GM23338 (cell line): ENCODE data around the gene LYPLAL1.

ENCODE experiments used
- CTCF ChIP-seq, 2 experiments: fragments of 200-600 bp in 1 of 2; sonication (generic) in 1 of 2; conservative IDR thresholded peaks; 2 replicates each; pipeline versions ENCODE4 v1.5.1 to v1.6.1; 2016 to 2017; ENCODE audit warnings: antibody characterized with exemption in 2 of 2, low read depth in 2 of 2, mild to moderate bottlenecking in 2 of 2, moderate library complexity in 1 of 2
- EZH2 ChIP-seq: fragments of 200-600 bp; sonication (generic); IDR thresholded peaks from one replicate; pipeline ENCODE4 v1.8.0; 2017; ENCODE audit warnings: antibody characterized with exemption, mild to moderate bottlenecking, low read depth; ENCODE audit not compliant: unreplicated experiment
- EZH2phosphoT487 ChIP-seq: fragments of 200-600 bp; sonication (generic); IDR thresholded peaks from one replicate; pipeline ENCODE4 v1.8.1; 2018; ENCODE audit warnings: antibody characterized with exemption; ENCODE audit not compliant: unreplicated experiment
- JUNB ChIP-seq: IDR thresholded peaks from one replicate; pipeline ENCODE4 v1.6.1; 2016; ENCODE audit warnings: antibody characterized with exemption; ENCODE audit not compliant: unreplicated experiment
- NANOG ChIP-seq: IDR thresholded peaks from 2 replicates; pipeline ENCODE4 v1.6.1; 2016; ENCODE audit warnings: antibody characterized with exemption, borderline replicate concordance
- REST ChIP-seq: IDR thresholded peaks from one replicate; pipeline ENCODE4 v1.6.1; 2018; ENCODE audit warnings: antibody characterized with exemption; ENCODE audit not compliant: unreplicated experiment

GRCh38 chr1:219155135-219155534, 18.5 kb upstream of the LYPLAL1 start:
- TF ChIP-seq NANOG (no peak), EZH2phosphoT487 (no peak), CTCF (conservative IDR thresholded peaks at IDR 0.05; ENCODE audit: low read depth in 2 of 2) (no peak), REST (no peak), JUNB (no peak), EZH2 (no peak)
